Measurements from ENCODE around the gene HK3.

The HK3 gene

GRCh38 chr5:176922817-176923216, 23.7 kb upstream of the HK3 start:
- Histone ChIP-seq H3K27ac (no peak overlapping the region), H3K4me3 (ENCODE audit: low read depth, low read length) (no peak overlapping the region), H3K27me3 (ENCODE audit: insufficient read depth, low read depth, severe bottlenecking) (no peaks in the 10 kb centered on the region), H3K9me3 (ENCODE audit: severe bottlenecking) (no peaks in the 10 kb centered on the region), H3K36me3 (no peaks in the 10 kb centered on the region)
- no peak for DNase-seq
- TF ChIP-seq CTCF (IDR thresholded peaks at IDR 0.05; ENCODE audit: low read depth, low read length): no peak

- Histone ChIP-seq H3K4me3 (ENCODE audit: low read depth, low read length) (no peak overlapping the region), H3K36me3 (no peaks in the 10 kb centered on the region), H3K9me3 (ENCODE audit: severe bottlenecking) (no peaks in the 10 kb centered on the region), H3K27ac (no peak overlapping the region), H3K27me3 (ENCODE audit: insufficient read depth, low read depth, severe bottlenecking) (no peaks in the 10 kb centered on the region)
- no peak for DNase-seq
- TF ChIP-seq CTCF (IDR thresholded peaks at IDR 0.05; ENCODE audit: low read depth, low read length): no peak
These were observed 22.6 kb upstream of the HK3 start for GRCh38 chr5:176921714-176922113.

- DNase-seq: no peak
- Histone ChIP-seq H3K27me3 (ENCODE audit: insufficient read depth, low read depth, severe bottlenecking) (no peaks in the 10 kb centered on the region), H3K4me3 (ENCODE audit: low read depth, low read length) (no peak overlapping the region), H3K36me3 (no peaks in the 10 kb centered on the region), H3K9me3 (ENCODE audit: severe bottlenecking) (no peaks in the 10 kb centered on the region), H3K27ac (no peak overlapping the region)
- TF ChIP-seq CTCF (IDR thresholded peaks at IDR 0.05; ENCODE audit: low read depth, low read length): no peak
These were observed 19.5 kb upstream of the HK3 start for GRCh38 chr5:176918613-176919012.

- DNase-seq: no peak
- no peaks in the 10 kb centered on the region for H3K9me3 ChIP-seq (ENCODE audit: severe bottlenecking)
- no peaks in the 10 kb centered on the region for H3K27me3 ChIP-seq (ENCODE audit: insufficient read depth, low read depth, severe bottlenecking)
- H3K4me3 ChIP-seq (ENCODE audit: low read depth, low read length): no peak overlapping the region
- H3K36me3 ChIP-seq: no peaks in the 10 kb centered on the region
- no peak overlapping the region for H3K27ac ChIP-seq
- no peak for TF ChIP-seq CTCF (IDR thresholded peaks at IDR 0.05; ENCODE audit: low read depth, low read length)
These were observed 17.2 kb upstream of the HK3 start for GRCh38 chr5:176916337-176916736.

- no peaks in the 10 kb centered on the region for H3K9me3 ChIP-seq (ENCODE audit: severe bottlenecking)
- no peaks in the 10 kb centered on the region for H3K27me3 ChIP-seq (ENCODE audit: insufficient read depth, low read depth, severe bottlenecking)
- no peaks in the 10 kb centered on the region for H3K36me3 ChIP-seq
- DNase-seq: no peak
- H3K27ac ChIP-seq: no peak overlapping the region
- H3K4me3 ChIP-seq (ENCODE audit: low read depth, low read length): no peak overlapping the region
- no peak for TF ChIP-seq CTCF (IDR thresholded peaks at IDR 0.05; ENCODE audit: low read depth, low read length)
These were observed 16.8 kb upstream of the HK3 start for GRCh38 chr5:176915906-176916305.

- Histone ChIP-seq H3K27ac (no peak overlapping the region), H3K4me3 (ENCODE audit: low read depth, low read length) (no peak overlapping the region), H3K36me3 (peaks cover 4% of the 10 kb centered on the region), H3K9me3 (ENCODE audit: severe bottlenecking) (no peaks in the 10 kb centered on the region), H3K27me3 (ENCODE audit: insufficient read depth, low read depth, severe bottlenecking) (no peaks in the 10 kb centered on the region)
- TF ChIP-seq CTCF (IDR thresholded peaks at IDR 0.05; ENCODE audit: low read depth, low read length): no peak
- no peak for DNase-seq
These were observed 13.0 kb upstream of the HK3 start for GRCh38 chr5:176912115-176912514.

All from WERI-Rb-1 (cell line).